ENCODE measurements around the gene HVCN1. TPM values are rescaled to one million over a fixed set of nuclear protein-coding genes. Genes with fewer than 3 reads are reported as not detected.

HVCN1 gene
- total and polyA plus RNA-seq, 2 of the 13 experiments (the other 11 are each of a cell fraction or from before 2014, with no cell fraction given): 0.49 to 1.3 TPM

GRCh38 chr12:110647631-110648040 lies 41.3 kb downstream of the HVCN1 start:
- Histone ChIP-seq H3K4me1 (ENCODE audit: insufficient read depth, low read length) (peaks cover 12% of the 10 kb centered on the region), H2AFZ (ENCODE audit: low read length) (no peak overlapping the region), H3K9ac (ENCODE audit: insufficient read depth, low read depth, low read length) (no peak overlapping the region), H4K20me1 (ENCODE audit: insufficient read depth, low read length) (no peaks in the 10 kb centered on the region), H3K79me2 (ENCODE audit: insufficient read depth, low read length) (no peaks in the 10 kb centered on the region), H3K4me2 (ENCODE audit: low read depth, low read length) (no peak overlapping the region), H3K4me3 (replicated peaks in 1 of 3; ENCODE audit: insufficient read depth in 1 of 3, low read depth in 2 of 3, low read length in 3 of 3) (no peak overlapping the region), H3K27ac (ENCODE audit: extremely low read length, insufficient read depth, low read length) (no peak overlapping the region), H3K36me3 (replicated peaks in 1 of 2; ENCODE audit: control insufficient read depth in 1 of 2, insufficient read depth in 2 of 2, low read length in 2 of 2) (no peaks in the 10 kb centered on the region), H3K27me3 (ENCODE audit: control insufficient read depth in 1 of 2, insufficient read depth in 2 of 2, low read length in 2 of 2) (no peaks in the 10 kb centered on the region), H3K9me3 (ENCODE audit: low read length) (no peaks in the 10 kb centered on the region)
- WGBS (ENCODE audit: low lambda C conversion rate): 86% methylated on average over 7 of the region's 7 CpGs
- no peak for ATAC-seq
- no peak for DNase-seq (ENCODE audit: low spot score)
- intact Hi-C loops (cut with micrococcal nuclease; ENCODE audit: unreplicated experiment) (no loop called here), in situ Hi-C loops (cut with HindIII; ENCODE audit: extremely low pct_ligation_motif_present, low pct_unique_long_range_greater_than_20kb) (no loop called here)
- TF ChIP-seq ZFP37 (CRISPR knock-in tag; IDR thresholded peaks at IDR 0.05; ENCODE audit: borderline replicate concordance): no peak
- no peak for TF ChIP-seq POGZ (CRISPR knock-in tag; IDR thresholded peaks at IDR 0.05)
- TF ChIP-seq KAT2B (IDR thresholded peaks at IDR 0.05; ENCODE audit: borderline replicate concordance, low read depth, low read length): no peak
- no peak for TF ChIP-seq STAT5B (CRISPR knock-in tag; IDR thresholded peaks at IDR 0.05)
- no peak for TF ChIP-seq RAD21 (CRISPR knock-in tag; IDR thresholded peaks at IDR 0.05)
- no peak for TF ChIP-seq ZFX (CRISPR knock-in tag; IDR thresholded peaks at IDR 0.05; ENCODE audit: low read depth)
- TF ChIP-seq, protein P1, sequence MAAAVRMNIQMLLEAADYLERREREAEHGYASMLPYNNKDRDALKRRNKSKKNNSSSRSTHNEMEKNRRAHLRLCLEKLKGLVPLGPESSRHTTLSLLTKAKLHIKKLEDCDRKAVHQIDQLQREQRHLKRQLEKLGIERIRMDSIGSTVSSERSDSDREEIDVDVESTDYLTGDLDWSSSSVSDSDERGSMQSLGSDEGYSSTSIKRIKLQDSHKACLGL (CRISPR knock-in tag; IDR thresholded peaks at IDR 0.05): no peak
- TF ChIP-seq SSRP1 (CRISPR knock-in tag; IDR thresholded peaks at IDR 0.05): no peak
- TF ChIP-seq, protein P2, sequence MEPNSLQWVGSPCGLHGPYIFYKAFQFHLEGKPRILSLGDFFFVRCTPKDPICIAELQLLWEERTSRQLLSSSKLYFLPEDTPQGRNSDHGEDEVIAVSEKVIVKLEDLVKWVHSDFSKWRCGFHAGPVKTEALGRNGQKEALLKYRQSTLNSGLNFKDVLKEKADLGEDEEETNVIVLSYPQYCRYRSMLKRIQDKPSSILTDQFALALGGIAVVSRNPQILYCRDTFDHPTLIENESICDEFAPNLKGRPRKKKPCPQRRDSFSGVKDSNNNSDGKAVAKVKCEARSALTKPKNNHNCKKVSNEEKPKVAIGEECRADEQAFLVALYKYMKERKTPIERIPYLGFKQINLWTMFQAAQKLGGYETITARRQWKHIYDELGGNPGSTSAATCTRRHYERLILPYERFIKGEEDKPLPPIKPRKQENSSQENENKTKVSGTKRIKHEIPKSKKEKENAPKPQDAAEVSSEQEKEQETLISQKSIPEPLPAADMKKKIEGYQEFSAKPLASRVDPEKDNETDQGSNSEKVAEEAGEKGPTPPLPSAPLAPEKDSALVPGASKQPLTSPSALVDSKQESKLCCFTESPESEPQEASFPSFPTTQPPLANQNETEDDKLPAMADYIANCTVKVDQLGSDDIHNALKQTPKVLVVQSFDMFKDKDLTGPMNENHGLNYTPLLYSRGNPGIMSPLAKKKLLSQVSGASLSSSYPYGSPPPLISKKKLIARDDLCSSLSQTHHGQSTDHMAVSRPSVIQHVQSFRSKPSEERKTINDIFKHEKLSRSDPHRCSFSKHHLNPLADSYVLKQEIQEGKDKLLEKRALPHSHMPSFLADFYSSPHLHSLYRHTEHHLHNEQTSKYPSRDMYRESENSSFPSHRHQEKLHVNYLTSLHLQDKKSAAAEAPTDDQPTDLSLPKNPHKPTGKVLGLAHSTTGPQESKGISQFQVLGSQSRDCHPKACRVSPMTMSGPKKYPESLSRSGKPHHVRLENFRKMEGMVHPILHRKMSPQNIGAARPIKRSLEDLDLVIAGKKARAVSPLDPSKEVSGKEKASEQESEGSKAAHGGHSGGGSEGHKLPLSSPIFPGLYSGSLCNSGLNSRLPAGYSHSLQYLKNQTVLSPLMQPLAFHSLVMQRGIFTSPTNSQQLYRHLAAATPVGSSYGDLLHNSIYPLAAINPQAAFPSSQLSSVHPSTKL (CRISPR knock-in tag; IDR thresholded peaks at IDR 0.05): no peak
- no peak for TF ChIP-seq GABPB1 (CRISPR knock-in tag; IDR thresholded peaks at IDR 0.05)
- TF ChIP-seq, protein P3, sequence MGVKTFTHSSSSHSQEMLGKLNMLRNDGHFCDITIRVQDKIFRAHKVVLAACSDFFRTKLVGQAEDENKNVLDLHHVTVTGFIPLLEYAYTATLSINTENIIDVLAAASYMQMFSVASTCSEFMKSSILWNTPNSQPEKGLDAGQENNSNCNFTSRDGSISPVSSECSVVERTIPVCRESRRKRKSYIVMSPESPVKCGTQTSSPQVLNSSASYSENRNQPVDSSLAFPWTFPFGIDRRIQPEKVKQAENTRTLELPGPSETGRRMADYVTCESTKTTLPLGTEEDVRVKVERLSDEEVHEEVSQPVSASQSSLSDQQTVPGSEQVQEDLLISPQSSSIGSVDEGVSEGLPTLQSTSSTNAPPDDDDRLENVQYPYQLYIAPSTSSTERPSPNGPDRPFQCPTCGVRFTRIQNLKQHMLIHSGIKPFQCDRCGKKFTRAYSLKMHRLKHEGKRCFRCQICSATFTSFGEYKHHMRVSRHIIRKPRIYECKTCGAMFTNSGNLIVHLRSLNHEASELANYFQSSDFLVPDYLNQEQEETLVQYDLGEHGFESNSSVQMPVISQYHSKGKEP (CRISPR knock-in tag; IDR thresholded peaks at IDR 0.05): no peak
- TF ChIP-seq KAT7 (CRISPR knock-in tag; IDR thresholded peaks at IDR 0.05; ENCODE audit: borderline replicate concordance): no peak
- BruUV-seq (replicated peaks): no TSS peak
- FAIRE-seq: no peak
- CTCF ChIA-PET (ENCODE audit: low intra/inter-chr PET ratio, low total read pairs): no interaction called here
- POLR2A ChIA-PET: no interaction called here
